PFSK-1 (cell line): Measurements from ENCODE around the gene AGPAT4.

Experiments used
- FOXP2 ChIP-seq: optimal IDR thresholded peaks from 2 replicates; pipeline ENCODE3; 2011; ENCODE audit warnings: borderline replicate concordance, control low read depth, inconsistent platforms; ENCODE audit not compliant: insufficient read depth; ENCODE audit errors: extremely low read length, extremely low read depth
- POLR2AphosphoS5 ChIP-seq: IDR thresholded peaks from 2 replicates; pipeline ENCODE4 v1.6.1; 2012; ENCODE audit warnings: low read depth, mild to moderate bottlenecking, control low read depth, low read length, moderate library complexity
- REST ChIP-seq, 2 experiments: IDR thresholded peaks; 2 replicates each; pipeline versions ENCODE4 v1.6.1 to v1.8.0; 2011 to 2012; ENCODE audit warnings: low read depth in 2 of 2, low read length in 2 of 2, control low read depth in 1 of 2, inconsistent platforms in 1 of 2, mild to moderate bottlenecking in 1 of 2, moderate library complexity in 1 of 2; ENCODE audit not compliant: insufficient read depth in 1 of 2
- SIN3A ChIP-seq: IDR thresholded peaks from 2 replicates; pipeline ENCODE4 v1.6.1; 2012; ENCODE audit warnings: mild to moderate bottlenecking, low read length, moderate library complexity, borderline replicate concordance; ENCODE audit not compliant: insufficient read depth
- TAF1 ChIP-seq: IDR thresholded peaks from 2 replicates; pipeline ENCODE4 v1.6.1; 2012; ENCODE audit warnings: low read length, control low read depth, borderline replicate concordance; ENCODE audit not compliant: insufficient read depth

Gene AGPAT4

GRCh38 chr6:161218222-161218621, 55.6 kb downstream of the AGPAT4 start:
- no peak for TF ChIP-seq TAF1
- no peak for TF ChIP-seq SIN3A
- TF ChIP-seq POLR2AphosphoS5: no peak
- no peak for TF ChIP-seq FOXP2
- no peak for TF ChIP-seq REST (IDR thresholded peaks at IDR 0.05; ENCODE audit: insufficient read depth in 1 of 2, low read depth in 2 of 2, low read length in 2 of 2)

- TF ChIP-seq TAF1 (no peak), FOXP2 (no peak), SIN3A (no peak), POLR2AphosphoS5 (no peak), REST (IDR thresholded peaks at IDR 0.05; ENCODE audit: insufficient read depth in 1 of 2, low read depth in 2 of 2, low read length in 2 of 2) (no peak)
Observed at GRCh38 chr6:161217628-161218027, 56.2 kb downstream of the AGPAT4 start.

- no peak for TF ChIP-seq TAF1
Observed at GRCh38 chr6:161216616-161217205, 57.1 kb downstream of the AGPAT4 start.

- TF ChIP-seq FOXP2 (no peak), REST (IDR thresholded peaks at IDR 0.05; ENCODE audit: insufficient read depth in 1 of 2, low read depth in 2 of 2, low read length in 2 of 2) (no peak), TAF1 (no peak), POLR2AphosphoS5 (no peak), SIN3A (no peak)
Observed at GRCh38 chr6:161215876-161216615, 57.8 kb downstream of the AGPAT4 start.

- TF ChIP-seq SIN3A: no peak
- TF ChIP-seq FOXP2: no peak
- TF ChIP-seq POLR2AphosphoS5: no peak
- no peak for TF ChIP-seq TAF1
- no peak for TF ChIP-seq REST (IDR thresholded peaks at IDR 0.05; ENCODE audit: insufficient read depth in 1 of 2, low read depth in 2 of 2, low read length in 2 of 2)
Observed at GRCh38 chr6:161215193-161215592, 58.7 kb downstream of the AGPAT4 start.
